K562 (cell line): ENCODE data around the gene MYLIP. TPM values are rescaled to one million over a fixed set of nuclear protein-coding genes. Genes with fewer than 3 reads are reported as not detected.

Experiments used
- ARID2 ChIP-seq: fragments of 450-650 bp; IDR thresholded peaks from 2 replicates; pipeline ENCODE4 v1.6.1; 2017; ENCODE audit warnings: antibody characterized with exemption, mild to moderate bottlenecking
- CBFA2T3 ChIP-seq: fragments of 450-650 bp; IDR thresholded peaks from 2 replicates; pipeline ENCODE4 v1.6.1; 2017
- CXXC5 ChIP-seq: fragments of 250-450 bp; sonication (Bioruptor Pico); IDR thresholded peaks from 2 replicates; pipeline ENCODE4 v1.8.0; 2022; ENCODE audit warnings: inconsistent platforms, mild to moderate bottlenecking, moderate library complexity
- DMBX1 ChIP-seq: fragments of 250-450 bp; sonication (Bioruptor Pico); IDR thresholded peaks from 2 replicates; pipeline ENCODE4 v1.8.0; 2022; ENCODE audit warnings: inconsistent platforms, mild to moderate bottlenecking, moderate library complexity, borderline replicate concordance
- HNRNPUL1 ChIP-seq: fragments of 200-400 bp; formaldehyde crosslinking; IDR thresholded peaks from 2 replicates; pipeline ENCODE4 v1.6.1; 2017; ENCODE audit warnings: low read length
- JUNB ChIP-seq: fragments of 450-650 bp; formaldehyde crosslinking; conservative IDR thresholded peaks from 2 replicates; pipeline ENCODE4 v1.4.0; 2020; ENCODE audit warnings: mild to moderate bottlenecking
- RBM39 ChIP-seq: fragments of 200-400 bp; formaldehyde crosslinking; optimal IDR thresholded peaks from 2 replicates; pipeline ENCODE3; 2018; ENCODE audit warnings: low read depth, low read length
- SAFB2 ChIP-seq: fragments of 200-400 bp; formaldehyde crosslinking; IDR thresholded peaks from 2 replicates; pipeline ENCODE4 v1.6.1; 2018; ENCODE audit warnings: borderline replicate concordance, low read length, low read depth, moderate library complexity; ENCODE audit not compliant: severe bottlenecking
- SPI1 ChIP-seq: IDR thresholded peaks from 2 replicates; pipeline ENCODE4 v1.6.1; 2011; ENCODE audit warnings: low read depth, low read length, control low read depth, borderline replicate concordance
- ZNF143 ChIP-seq: sonication (generic); formaldehyde crosslinking; IDR thresholded peaks from 2 replicates; pipeline ENCODE4 v1.9.0; 2022; ENCODE audit warnings: mild to moderate bottlenecking, missing genetic modification reagents
- ZNF175 ChIP-seq: fragments of 200-800 bp; sonication (Bioruptor generic); IDR thresholded peaks from 2 replicates; pipeline ENCODE4 v1.6.1; 2016; ENCODE audit warnings: low read depth, mild to moderate bottlenecking, missing genetic modification characterization, missing compliant biosample characterization
- ZNF24 ChIP-seq: fragments of 450-650 bp; IDR thresholded peaks from 2 replicates; pipeline ENCODE4 v1.6.1; 2016
- ZNF324 ChIP-seq: fragments of 250-450 bp; sonication (Bioruptor Pico); IDR thresholded peaks from 2 replicates; pipeline ENCODE4 v1.4.0; 2020; ENCODE audit warnings: mild to moderate bottlenecking
- ZNF444 ChIP-seq: fragments of 250-450 bp; sonication (Bioruptor Pico); IDR thresholded peaks from 2 replicates; pipeline ENCODE4 v1.4.0; 2020; ENCODE audit warnings: mild to moderate bottlenecking, moderate library complexity
- ZNF668 ChIP-seq: fragments of 250-450 bp; sonication (Bioruptor Pico); IDR thresholded peaks from 2 replicates; pipeline ENCODE4 v1.8.0; 2022; ENCODE audit warnings: mild to moderate bottlenecking, inconsistent platforms
- polyA plus RNA-seq, 8 experiments: library from polyadenylated mRNA; depleted of rRNA in 4 of 8; stranded (reverse) in 5 of 8; unstranded in 3 of 8; fragments of >200 nt; fragmentation: Nextera tagmentation in 2 of 8; fragmentation: Illumina TruSeq in 1 of 8; extraction: Ambion mirVana in 2 of 8; extraction: Trizol in 1 of 8; gene quantifications; 2 replicates each; pipeline versions ENCODE4 v1.2.1 to v1.2.3, GENCODE V29; 2011 to 2014; ENCODE audit warnings: inconsistent platforms in 1 of 8, missing spikeins in 1 of 8
- total RNA-seq, 7 experiments: library from RNA; depleted of rRNA in 6 of 7; stranded (reverse); fragments of >200 nt in 6 of 7; fragmentation: Illumina TruSeq in 2 of 7; extraction: Trizol in 2 of 7; gene quantifications; 2 replicates each; pipeline versions ENCODE4 v1.2.1 to v1.2.3, GENCODE V29; 2011 to 2021; ENCODE audit warnings: low replicate concordance in 1 of 7
- TF ChIP-seq, protein P1 (sequence below): IDR thresholded peaks from 3 replicates; pipeline ENCODE4 v1.6.1; 2011; ENCODE audit warnings: borderline replicate concordance, mild to moderate bottlenecking, moderate library complexity; ENCODE audit not compliant: insufficient read length; ENCODE audit errors: extremely low read depth
- TF ChIP-seq, protein P2 (sequence below): sonication (generic); formaldehyde crosslinking; IDR thresholded peaks from 2 replicates; pipeline ENCODE4 v1.8.0; 2022; ENCODE audit warnings: missing genetic modification reagents, mild to moderate bottlenecking, borderline replicate concordance
- TF ChIP-seq, protein P3 (sequence below): sonication (generic); formaldehyde crosslinking; IDR thresholded peaks from 2 replicates; pipeline ENCODE4 v1.8.1; 2023; ENCODE audit warnings: mild to moderate bottlenecking, missing genetic modification reagents
- TF ChIP-seq, protein P4 (sequence below): fragments of 250-450 bp; sonication (Bioruptor Pico); IDR thresholded peaks from 2 replicates; pipeline ENCODE4 v1.4.0; 2020
- TF ChIP-seq, protein P5 (sequence below): sonication (generic); formaldehyde crosslinking; IDR thresholded peaks from 2 replicates; pipeline ENCODE4 v1.8.0; 2022; ENCODE audit warnings: missing genetic modification reagents, mild to moderate bottlenecking, moderate library complexity, borderline replicate concordance

The MYLIP gene
- total and polyA plus RNA-seq, 9 of the 15 experiments (the other 6 are each of a cell fraction or from before 2014, with no cell fraction given): 10.8 to 43.5 (median 31.5) TPM

DNA sequence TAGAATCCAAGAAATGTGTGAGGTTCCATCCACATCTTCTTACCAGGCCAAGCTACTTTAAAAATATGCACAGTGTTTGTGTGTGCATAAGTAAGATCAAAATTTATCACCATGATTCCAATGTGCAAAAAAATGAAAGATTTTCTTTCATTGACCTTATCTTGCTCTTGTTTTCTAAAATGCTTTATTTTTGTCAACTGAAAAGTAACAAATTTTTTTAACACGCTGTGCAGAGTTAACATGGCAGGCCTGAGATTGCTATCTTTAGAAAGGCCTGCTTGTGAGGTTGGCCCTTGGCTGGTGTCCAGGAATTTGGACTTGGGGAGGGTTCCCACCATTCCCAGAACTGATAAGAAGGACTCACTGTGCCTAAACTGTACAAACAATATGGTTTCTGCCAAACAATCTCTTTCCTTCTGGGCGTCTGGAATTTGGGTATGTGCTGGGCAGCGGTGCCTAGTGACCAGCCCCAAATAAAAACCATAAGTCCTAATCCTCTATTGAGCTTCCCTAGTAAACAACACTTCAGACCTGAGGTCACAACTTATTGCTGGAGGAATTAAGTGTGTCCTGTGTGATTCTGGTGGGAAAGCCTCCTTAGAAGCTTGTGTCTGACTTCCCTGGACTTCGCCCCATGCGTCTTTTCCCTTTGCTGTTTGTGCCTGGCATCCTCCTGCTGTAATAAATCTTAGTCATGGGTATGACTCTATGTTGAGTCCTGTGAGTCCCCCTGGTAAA is 19.8 kb upstream of the MYLIP start (continued):
- TF ChIP-seq, protein P1, sequence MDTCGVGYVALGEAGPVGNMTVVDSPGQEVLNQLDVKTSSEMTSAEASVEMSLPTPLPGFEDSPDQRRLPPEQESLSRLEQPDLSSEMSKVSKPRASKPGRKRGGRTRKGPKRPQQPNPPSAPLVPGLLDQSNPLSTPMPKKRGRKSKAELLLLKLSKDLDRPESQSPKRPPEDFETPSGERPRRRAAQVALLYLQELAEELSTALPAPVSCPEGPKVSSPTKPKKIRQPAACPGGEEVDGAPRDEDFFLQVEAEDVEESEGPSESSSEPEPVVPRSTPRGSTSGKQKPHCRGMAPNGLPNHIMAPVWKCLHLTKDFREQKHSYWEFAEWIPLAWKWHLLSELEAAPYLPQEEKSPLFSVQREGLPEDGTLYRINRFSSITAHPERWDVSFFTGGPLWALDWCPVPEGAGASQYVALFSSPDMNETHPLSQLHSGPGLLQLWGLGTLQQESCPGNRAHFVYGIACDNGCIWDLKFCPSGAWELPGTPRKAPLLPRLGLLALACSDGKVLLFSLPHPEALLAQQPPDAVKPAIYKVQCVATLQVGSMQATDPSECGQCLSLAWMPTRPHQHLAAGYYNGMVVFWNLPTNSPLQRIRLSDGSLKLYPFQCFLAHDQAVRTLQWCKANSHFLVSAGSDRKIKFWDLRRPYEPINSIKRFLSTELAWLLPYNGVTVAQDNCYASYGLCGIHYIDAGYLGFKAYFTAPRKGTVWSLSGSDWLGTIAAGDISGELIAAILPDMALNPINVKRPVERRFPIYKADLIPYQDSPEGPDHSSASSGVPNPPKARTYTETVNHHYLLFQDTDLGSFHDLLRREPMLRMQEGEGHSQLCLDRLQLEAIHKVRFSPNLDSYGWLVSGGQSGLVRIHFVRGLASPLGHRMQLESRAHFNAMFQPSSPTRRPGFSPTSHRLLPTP: no peak
- no peak for TF ChIP-seq ARID2
- TF ChIP-seq JUNB (CRISPR knock-in tag): no peak
- no peak for TF ChIP-seq SAFB2
- TF ChIP-seq, protein P2, sequence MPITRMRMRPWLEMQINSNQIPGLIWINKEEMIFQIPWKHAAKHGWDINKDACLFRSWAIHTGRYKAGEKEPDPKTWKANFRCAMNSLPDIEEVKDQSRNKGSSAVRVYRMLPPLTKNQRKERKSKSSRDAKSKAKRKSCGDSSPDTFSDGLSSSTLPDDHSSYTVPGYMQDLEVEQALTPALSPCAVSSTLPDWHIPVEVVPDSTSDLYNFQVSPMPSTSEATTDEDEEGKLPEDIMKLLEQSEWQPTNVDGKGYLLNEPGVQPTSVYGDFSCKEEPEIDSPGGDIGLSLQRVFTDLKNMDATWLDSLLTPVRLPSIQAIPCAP (CRISPR knock-in tag): no peak
- TF ChIP-seq CBFA2T3: peak; percentile 56
- TF ChIP-seq ZNF24: no peak
- TF ChIP-seq, protein P3, sequence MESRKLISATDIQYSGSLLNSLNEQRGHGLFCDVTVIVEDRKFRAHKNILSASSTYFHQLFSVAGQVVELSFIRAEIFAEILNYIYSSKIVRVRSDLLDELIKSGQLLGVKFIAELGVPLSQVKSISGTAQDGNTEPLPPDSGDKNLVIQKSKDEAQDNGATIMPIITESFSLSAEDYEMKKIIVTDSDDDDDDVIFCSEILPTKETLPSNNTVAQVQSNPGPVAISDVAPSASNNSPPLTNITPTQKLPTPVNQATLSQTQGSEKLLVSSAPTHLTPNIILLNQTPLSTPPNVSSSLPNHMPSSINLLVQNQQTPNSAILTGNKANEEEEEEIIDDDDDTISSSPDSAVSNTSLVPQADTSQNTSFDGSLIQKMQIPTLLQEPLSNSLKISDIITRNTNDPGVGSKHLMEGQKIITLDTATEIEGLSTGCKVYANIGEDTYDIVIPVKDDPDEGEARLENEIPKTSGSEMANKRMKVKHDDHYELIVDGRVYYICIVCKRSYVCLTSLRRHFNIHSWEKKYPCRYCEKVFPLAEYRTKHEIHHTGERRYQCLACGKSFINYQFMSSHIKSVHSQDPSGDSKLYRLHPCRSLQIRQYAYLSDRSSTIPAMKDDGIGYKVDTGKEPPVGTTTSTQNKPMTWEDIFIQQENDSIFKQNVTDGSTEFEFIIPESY (CRISPR knock-in tag): peak; percentile 29; the same call in 1 of the 2 replicates
- TF ChIP-seq, protein P4, sequence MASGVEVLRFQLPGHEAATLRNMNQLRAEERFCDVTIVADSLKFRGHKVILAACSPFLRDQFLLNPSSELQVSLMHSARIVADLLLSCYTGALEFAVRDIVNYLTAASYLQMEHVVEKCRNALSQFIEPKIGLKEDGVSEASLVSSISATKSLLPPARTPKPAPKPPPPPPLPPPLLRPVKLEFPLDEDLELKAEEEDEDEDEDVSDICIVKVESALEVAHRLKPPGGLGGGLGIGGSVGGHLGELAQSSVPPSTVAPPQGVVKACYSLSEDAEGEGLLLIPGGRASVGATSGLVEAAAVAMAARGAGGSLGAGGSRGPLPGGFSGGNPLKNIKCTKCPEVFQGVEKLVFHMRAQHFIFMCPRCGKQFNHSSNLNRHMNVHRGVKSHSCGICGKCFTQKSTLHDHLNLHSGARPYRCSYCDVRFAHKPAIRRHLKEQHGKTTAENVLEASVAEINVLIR (CRISPR knock-in tag): peak; percentile 48; the same call in 1 of the 2 replicates
- TF ChIP-seq ZNF668: peak; percentile 87
- TF ChIP-seq ZNF324 (CRISPR knock-in tag): no peak; the same call in 1 of the 2 replicates
- no peak for TF ChIP-seq RBM39
- no peak for TF ChIP-seq HNRNPUL1
- TF ChIP-seq ZNF444 (CRISPR knock-in tag): no peak
- no peak for TF ChIP-seq SPI1
- TF ChIP-seq ZNF175: peak; percentile 69; the same call in 1 of the 2 replicates
- TF ChIP-seq, protein P5, sequence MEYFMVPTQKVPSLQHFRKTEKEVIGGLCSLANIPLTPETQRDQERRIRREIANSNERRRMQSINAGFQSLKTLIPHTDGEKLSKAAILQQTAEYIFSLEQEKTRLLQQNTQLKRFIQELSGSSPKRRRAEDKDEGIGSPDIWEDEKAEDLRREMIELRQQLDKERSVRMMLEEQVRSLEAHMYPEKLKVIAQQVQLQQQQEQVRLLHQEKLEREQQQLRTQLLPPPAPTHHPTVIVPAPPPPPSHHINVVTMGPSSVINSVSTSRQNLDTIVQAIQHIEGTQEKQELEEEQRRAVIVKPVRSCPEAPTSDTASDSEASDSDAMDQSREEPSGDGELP (CRISPR knock-in tag): no peak
- peak; percentile 73; the same call in 1 of the 2 replicates for TF ChIP-seq DMBX1 (CRISPR knock-in tag)
- TF ChIP-seq CXXC5 (CRISPR knock-in tag): peak; percentile 75
- TF ChIP-seq ZNF143 (CRISPR knock-in tag): no peak
